SH-SY5Y (cell line): ENCODE data around the gene C4B.

Experiments used
- GATA2 ChIP-seq: IDR thresholded peaks from 2 replicates; pipeline ENCODE4 v1.6.1; 2011; ENCODE audit warnings: mild to moderate bottlenecking, low read depth, low read length
- GATA3 ChIP-seq: IDR thresholded peaks from 2 replicates; pipeline ENCODE4 v1.6.1; 2011; ENCODE audit warnings: low read depth, mild to moderate bottlenecking, low read length, moderate library complexity

The C4B gene

DNA sequence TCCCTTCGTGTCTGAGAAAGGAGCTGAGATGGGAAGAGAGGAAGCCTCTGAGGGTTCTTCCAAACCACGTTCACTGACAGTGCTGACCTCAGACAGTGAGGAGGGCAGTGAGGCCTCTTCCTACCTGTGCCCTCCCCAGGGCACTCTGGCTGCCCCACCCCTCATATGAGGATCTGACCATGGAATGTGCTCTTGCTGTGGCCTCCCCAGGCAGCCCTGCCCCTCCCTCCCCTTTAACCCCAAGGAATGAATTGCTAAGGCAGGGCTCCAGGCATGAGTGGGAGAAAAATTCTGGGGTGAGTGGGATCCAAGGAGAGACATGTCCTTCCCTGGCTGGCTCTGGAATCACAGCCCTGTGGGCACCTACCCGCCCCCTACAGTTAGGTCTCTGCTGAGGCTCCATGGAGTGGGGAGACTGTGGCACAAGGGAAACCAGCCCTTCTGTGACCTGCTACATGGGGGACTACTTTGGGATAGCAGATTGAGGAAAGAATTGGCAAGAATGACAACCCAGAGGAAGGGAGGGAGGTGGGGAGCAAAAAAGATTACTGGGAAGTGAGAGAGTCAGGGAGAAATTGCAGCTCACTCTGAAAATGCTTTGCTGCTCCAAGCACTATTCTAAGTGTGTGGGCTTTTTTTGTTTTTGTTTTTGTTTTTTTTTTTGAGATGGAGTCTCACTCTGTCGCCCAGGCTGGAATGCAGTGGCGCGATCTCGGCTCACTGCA lies 65.1 kb downstream of the C4B start:
- TF ChIP-seq GATA2 = no peak
- no peak for TF ChIP-seq GATA3

DNA sequence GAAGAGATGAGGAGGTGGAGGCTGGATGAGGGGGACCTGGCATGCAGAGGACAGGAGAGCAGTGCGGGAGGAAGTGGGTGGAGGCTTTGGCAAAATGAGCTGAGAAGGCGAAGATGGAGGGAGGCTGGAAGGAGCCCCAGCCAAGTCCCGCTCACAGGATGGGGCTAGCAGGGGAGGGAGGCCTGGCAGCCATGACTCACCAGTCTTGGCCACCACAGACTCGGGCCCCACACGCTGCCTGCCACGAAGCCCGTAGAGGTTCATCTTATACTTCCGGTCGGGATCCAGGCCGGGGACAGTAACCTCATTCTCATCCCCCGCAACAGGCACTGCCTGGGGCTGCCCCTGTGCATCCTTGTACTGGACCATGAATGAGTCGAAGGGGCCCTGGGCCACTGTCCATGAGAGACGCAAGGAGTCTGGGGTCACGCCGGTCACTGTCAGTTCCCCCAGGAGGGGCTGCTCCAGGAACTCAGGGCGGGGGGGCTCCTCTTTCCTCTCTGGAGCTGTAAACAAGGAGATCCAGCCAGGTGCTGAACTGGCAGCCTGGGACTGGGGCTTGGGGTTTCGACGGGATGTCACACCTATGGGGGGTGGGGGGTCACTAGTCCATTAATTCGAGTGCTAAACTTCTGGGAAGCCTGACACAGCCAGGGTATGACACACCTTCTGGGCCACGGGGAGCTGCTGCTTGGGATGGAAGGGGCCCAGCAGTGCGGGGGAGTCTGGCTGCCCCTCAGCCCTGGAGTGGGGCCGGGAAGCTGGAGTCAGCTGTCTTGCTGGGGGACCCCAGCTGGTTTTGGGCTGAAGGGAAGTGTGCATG lies 66.8 kb downstream of the C4B start:
- TF ChIP-seq GATA3 (no peak), GATA2 (no peak)

DNA sequence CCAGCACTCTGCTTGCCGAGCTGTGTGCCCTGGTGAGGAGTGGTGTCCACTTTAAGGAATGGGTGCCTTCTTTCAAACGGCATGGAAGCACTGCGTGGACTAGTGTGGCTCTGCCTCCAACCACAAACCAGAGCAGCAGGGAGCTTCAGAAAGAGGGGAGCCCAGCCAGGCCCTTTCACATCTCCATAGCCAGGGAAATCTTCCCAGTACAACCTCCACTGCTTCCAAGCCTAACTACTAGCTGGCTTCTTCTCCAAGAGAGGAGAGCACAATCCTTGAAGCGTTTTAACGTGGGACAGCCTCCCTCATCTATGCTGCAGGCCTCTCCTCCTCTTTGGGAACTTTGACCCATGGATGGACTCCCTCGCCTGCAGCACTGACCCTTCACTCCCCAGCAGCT lies 67.9 kb downstream of the C4B start:
- TF ChIP-seq GATA2 = no peak
- TF ChIP-seq GATA3 = no peak

GRCh38 chr6:32082935-32083334 lies 68.3 kb downstream of the C4B start:
- no peak for TF ChIP-seq GATA3
- TF ChIP-seq GATA2 = no peak

GRCh38 chr6:32083812-32084768 lies 69.5 kb downstream of the C4B start:
- TF ChIP-seq GATA2 (no peak), GATA3 (no peak)

GRCh38 chr6:32084780-32085179 lies 70.2 kb downstream of the C4B start:
- TF ChIP-seq GATA2 (no peak), GATA3 (no peak)
